Right ventricle myocardium inferior (tissue), 1 donor: ENCODE results near the gene DNM3. TPM values are rescaled to one million over a fixed set of nuclear protein-coding genes. Genes with fewer than 3 reads are reported as not detected.
A peak's percentile ranks its signal among the peaks of the same experiment; 100 is the strongest.

ENCODE experiments used
- ATAC-seq: fragments of 200-7000 bp; cut with Tn5 transposase; one replicate; pipeline ENCODE4 v1.9.1; 2020; ENCODE audit warnings: mild to moderate bottlenecking, moderate library complexity
- DNase-seq: peaks from one replicate; pipeline ENCODE4 v3.0.0; 2021; ENCODE audit errors: missing footprints
- intact Hi-C: fragments of 100-400 bp; cut with DNase I; formaldehyde crosslinking; loops from one replicate; pipeline ENCODE4 v1.11.0; 2022
- total RNA-seq: library from RNA; stranded (reverse); fragmentation: NEBNext Ultra II Directional; extraction: Animal tissue kit (Norgen Biotek cat#: 25700); gene quantifications from one replicate; pipeline ENCODE4 v1.2.1, GENCODE V29; 2021
- donor health status: DM: no; HTN: yes; CAD: no; lungs with severe emphysema.

The DNM3 gene
- total RNA-seq, 1 donor from 2014 or later: 1.8 TPM

DNA sequence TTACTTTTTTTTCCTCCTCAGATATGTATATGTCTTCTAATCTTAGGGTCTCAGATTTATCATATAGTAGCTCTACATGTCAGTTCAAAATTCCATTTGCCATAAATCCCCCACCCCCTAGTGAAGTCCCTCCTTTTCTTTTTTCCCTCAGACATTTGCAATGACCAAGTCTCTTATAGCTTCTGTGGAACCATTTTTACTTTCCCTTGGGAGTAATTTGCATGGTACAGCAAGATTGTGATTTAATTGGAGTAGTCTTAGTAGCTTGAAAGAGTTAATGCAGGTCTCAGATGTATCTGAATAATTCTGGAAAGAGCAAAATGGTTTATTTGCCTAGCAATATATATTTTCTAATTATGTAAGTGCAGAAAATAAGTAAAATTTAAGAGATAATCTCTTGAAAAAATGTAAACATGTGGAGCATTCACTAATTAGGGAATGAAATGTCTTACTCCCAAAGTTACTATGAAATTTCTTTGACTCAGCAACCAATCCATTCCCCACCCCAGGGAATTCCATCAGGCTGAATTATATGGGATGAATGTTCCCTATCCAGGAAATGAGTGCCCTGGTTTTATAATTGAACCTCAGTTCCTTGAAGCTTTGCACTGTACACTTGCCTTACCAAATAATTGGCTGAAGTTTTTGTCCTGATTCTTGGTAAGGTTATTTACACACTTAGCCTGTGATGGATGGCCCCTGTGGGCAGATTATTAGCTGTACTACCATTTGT is 267.0 kb downstream of the DNM3 start:
- ATAC-seq: no peak
- no peak for DNase-seq
- intact Hi-C loops: no loop called here

GRCh38 chr1:172109359-172109758 is 268.1 kb downstream of the DNM3 start:
- ATAC-seq (no peak), DNase-seq (no peak)
- intact Hi-C loops: no loop called here

DNA sequence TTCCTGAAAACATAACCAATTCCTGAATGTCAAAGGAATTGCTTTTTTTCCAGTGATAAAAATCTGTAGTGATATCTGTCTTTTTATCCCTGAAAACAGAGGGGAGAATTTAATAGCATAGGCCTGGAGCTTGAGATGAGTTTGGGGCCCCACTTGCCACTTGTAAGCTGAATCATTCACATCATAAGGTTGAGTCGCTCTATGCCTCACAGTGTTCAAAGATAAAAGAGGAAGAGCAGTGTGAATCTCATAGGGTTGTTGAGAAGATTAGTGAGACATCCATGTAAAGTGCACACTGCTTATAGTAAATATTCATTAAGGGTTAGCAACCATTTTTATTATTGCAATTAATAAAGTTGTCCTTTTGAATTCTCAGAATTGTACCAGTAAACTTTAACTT is 271.3 kb downstream of the DNM3 start:
- DNase-seq (no peak), ATAC-seq (no peak)
- intact Hi-C loops: no loop called here

- intact Hi-C loops: no loop called here
- no peak for ATAC-seq
Measured at GRCh38 chr1:172117800-172118199, 276.5 kb downstream of the DNM3 start.

DNA sequence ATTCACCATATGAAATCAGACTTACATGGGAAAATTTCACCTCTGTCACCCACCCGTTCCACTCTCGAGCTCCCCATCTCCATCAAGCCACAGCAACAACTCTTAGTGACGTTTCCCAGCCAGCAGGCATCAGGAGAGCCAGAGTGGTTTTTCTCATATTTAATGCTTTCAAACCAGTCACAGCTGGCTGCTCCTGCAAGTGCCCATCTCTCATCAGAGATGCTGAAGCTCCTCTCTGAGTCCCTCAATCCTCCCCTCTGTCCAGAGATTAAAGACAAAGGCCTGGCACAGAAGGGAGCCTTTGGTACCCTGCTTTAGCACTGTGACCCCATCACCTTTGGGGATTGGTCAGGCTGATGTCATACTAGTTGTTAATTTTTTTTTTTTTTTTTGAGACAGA is 277.3 kb downstream of the DNM3 start:
- intact Hi-C loops: no loop called here
- no peak for DNase-seq
- ATAC-seq: no peak

More at GRCh38 chr1:172117800-172118199, 276.5 kb downstream of the DNM3 start:
- no peak for DNase-seq

DNA sequence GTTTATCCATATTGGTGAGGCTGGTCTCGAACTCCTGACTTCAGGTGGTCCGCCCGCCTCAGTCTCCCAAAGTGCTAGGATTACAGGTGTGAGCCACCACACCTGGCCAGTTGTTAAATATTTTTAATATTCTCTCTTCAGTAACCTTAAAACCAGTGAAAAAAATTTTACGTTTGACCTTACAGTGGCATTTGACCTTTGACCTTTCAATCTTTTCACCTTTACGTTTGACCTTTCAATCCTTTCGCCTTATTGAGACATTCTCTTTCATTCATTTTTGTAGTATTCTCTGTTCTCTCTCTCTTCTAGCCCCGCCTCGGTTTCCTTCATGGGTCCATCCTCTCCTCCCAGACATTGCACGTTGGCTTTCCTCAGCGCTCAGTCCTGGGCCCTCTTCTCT is 277.9 kb downstream of the DNM3 start:
- intact Hi-C loops: no loop called here
- DNase-seq (no peak), ATAC-seq (no peak)

DNA sequence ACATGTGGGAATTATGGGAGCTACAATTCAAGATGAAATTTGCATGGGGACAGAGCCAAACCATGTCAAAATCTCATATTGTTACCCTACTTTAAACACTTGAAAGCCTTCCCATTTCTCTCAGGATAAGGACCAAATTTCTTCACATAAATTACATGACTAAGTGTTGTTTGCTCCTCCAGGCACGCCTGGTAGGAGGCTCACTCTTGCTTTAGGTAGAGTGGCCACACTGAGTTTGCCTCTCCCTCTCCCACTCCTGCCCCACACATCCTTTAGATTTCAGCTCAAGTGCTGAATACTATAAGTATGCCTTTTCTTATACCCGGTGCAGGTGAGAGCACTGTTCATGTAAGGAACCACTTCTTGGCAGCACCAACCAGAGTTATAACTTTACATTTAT is 279.1 kb downstream of the DNM3 start:
- ATAC-seq: no peak
- no peak for DNase-seq
- intact Hi-C loops: no loop called here

DNA sequence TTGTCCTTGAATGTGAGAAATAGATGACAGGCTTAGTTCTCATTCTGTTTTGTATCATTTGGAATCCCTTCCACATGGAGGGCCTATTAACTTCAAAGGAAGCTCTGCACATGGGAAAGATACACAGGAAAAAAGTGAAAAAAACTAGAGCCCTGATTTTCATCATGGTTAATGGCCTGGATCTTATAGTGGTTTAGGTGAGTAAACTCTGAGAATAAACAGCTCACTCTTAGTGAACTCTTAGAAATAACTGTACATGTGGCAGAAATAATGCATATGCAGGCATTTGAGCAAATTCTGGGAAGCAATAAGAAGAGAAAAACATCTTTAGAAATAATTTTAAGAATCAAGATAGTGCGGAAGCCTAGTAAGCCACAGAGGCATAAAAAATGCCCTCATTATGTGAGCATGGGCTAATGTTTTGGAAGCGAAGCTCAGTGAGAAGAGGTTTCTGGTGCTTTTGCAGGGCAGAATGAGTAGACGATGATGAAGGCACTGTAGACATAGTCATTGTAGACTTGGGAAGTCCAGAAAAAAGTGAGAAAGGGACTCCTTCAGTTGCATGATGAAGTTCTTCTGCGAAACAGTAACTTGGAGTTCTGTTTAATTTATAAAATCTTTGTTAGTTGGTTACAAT is 279.9 kb downstream of the DNM3 start:
- intact Hi-C loops: no loop called here
- ATAC-seq (no peak), DNase-seq (no peak)

DNA sequence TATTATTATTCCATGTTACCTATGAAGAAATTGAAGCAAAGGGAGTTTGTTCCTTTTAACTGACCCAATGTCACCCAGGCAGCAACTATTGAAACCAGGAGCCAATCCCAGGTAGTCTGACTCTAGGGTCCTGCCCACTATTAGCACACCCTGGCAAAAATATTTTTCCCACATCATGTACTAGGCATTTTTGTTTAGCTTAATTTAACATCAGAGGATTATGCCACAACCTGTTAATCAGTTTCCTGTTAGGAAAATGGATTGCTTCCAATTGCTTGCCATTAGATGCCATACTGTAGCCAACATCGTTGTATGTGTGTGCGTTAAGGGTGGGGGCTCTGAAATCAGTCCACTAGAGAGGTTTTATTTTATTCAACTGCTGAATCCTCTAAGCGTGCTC is 281.1 kb downstream of the DNM3 start:
- no peak for ATAC-seq
- no peak for DNase-seq
- intact Hi-C loops: no loop called here

DNA sequence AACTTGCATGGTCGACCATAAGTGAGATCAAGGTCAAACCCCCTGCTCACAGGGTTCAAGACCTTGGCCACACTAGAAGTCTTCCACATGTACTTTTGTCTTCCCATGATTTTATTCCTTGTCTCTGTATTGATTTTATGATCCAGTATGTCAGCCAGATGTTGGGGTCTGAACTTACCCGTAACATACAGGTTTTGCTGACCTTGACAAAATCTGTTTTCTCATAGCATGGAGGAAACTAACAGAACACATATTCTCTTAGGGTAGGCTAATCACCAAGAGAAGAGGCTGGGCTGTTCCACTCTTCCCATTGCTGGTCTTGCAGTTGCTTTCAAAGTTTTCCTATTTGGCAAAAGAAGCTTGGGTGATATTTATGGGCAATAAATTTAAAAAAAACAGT is 284.0 kb downstream of the DNM3 start:
- DNase-seq: no peak
- intact Hi-C loops: no loop called here
- ATAC-seq: no peak

GRCh38 chr1:172125812-172126430 is 284.6 kb downstream of the DNM3 start:
- DNase-seq (no peak), ATAC-seq (no peak)
- intact Hi-C loops: no loop called here

DNA sequence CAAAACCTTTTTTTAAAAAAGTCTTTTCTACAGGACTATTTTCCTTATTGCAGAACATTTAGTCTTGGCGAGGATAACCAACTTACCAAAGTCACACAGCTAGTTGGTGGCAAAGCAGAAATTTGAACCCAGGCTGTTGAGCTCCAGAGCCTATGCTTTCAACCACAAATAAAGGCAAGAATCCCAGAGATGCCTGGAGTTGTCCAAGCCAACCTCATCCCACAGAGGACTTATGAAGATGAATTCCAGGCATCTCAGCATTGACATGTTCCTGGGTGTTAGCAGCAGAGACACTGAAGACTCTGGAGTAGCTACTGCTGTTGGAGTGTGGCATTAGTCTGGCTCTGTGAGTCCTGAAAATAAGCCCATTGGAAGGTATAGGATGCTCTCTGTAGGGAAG is 291.5 kb downstream of the DNM3 start:
- intact Hi-C loops: no loop called here
- ATAC-seq (no peak), DNase-seq (no peak)

- ATAC-seq (no peak), DNase-seq (no peak)
- intact Hi-C loops: loop anchor here (2.0 kb wide), 1 partner anchor 265 kb away; no protein-coding TSS in a partner anchor
Measured at GRCh38 chr1:172134087-172134731, 292.9 kb downstream of the DNM3 start.

- DNase-seq (no peak), ATAC-seq (no peak)
- intact Hi-C loops: loop anchor here (2.0 kb wide), 1 partner anchor 264 kb away; no protein-coding TSS in a partner anchor
Measured at GRCh38 chr1:172135076-172135672, 293.9 kb downstream of the DNM3 start.

GRCh38 chr1:172135978-172136610 is 294.8 kb downstream of the DNM3 start:
- intact Hi-C loops: loop anchor here (2.0 kb wide), 1 partner anchor 263 kb away; no protein-coding TSS in a partner anchor
- ATAC-seq (no peak), DNase-seq (no peak)

- DNase-seq (no peak), ATAC-seq (peak; percentile 61)
- intact Hi-C loops: no loop called here
Measured at GRCh38 chr1:172136925-172137324, 295.6 kb downstream of the DNM3 start.

DNA sequence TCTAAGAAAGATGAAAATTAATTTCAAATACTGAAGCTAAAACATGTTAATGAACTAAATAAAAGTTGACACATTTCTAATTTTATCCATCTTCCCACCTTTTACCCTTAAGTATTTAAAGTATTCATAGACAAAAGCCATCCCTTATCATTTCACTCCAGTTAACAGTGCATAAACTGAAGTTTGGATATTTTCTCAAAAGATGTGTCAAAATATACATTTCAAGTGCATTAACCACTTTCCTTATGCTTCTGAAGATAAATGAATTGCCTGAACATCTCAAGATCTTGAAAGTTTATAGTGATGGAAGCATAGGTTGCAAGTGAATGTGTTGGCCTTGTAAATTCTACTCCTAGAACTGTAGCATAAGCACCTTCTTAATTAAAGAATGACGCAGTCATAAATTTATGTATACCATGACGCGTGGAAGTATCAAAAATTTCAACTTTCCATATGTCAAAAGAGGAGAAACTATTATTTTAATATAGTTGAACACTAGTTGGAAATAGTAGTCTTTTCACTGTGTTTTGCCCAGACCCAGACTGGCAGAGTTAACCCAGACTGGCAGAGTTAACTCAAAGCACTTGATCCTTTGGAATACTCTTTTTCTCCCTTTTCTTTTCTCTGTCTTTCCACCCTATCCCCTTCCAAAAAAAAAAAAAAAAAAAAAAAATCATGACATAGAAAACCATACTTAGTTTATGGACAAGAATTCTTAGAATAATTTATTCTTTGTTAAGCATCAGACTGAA is 296.6 kb downstream of the DNM3 start:
- DNase-seq (no peak), ATAC-seq (no peak)
- intact Hi-C loops: no loop called here

DNA sequence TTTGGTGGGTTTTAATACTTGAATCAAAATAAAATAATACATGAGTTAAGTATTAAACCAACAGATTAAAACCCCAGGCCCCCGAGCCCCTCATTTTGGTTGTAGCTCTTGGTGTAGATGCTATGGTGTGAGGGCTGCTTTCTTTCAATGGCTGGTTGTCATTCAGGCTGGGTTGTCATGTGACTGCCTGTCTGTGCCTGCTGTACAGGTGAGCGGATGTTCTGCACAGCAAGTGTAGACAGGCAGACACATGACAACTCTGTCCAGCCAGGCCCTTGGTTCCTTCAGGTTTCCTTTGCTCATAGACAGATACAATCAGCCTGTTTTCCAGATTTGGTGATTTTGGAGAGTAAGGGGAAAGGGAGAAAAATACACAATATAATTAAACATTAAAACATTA is 297.3 kb downstream of the DNM3 start:
- ATAC-seq: no peak
- intact Hi-C loops: no loop called here
- no peak for DNase-seq
